OCI-LY3 (cell line): Measurements from ENCODE around the gene WNT11.

Source experiments
- H2AFZ ChIP-seq: fragments of 200-600, 300-600 bp; shearing (Covaris generic); 2 replicates; pipeline ENCODE4 v1.6.0; 2014; ENCODE audit warnings: antibody characterized with exemption, low read depth, low read length
- H3K27ac ChIP-seq: fragments of 200-600, 300-600 bp; sonication (generic); 2 replicates; pipeline ENCODE4 v1.5.1; 2014; ENCODE audit warnings: mild to moderate bottlenecking, low read length, moderate library complexity, mixed read lengths
- H3K27me3 ChIP-seq: fragments of 200-600, 300-600 bp; sonication (generic); 2 replicates; pipeline ENCODE4 v1.6.1; 2014; ENCODE audit warnings: low read depth, low read length, mixed read lengths
- H3K36me3 ChIP-seq: fragments of 200-600, 300-600 bp; sonication (generic); replicated peaks from 2 replicates; pipeline ENCODE3; 2014; ENCODE audit warnings: low read depth, low read length, mixed read lengths
- H3K4me1 ChIP-seq: fragments of 300-600, 200-600 bp; sonication (generic); 2 replicates; pipeline ENCODE4 v1.6.1; 2014; ENCODE audit warnings: low read length, mixed read lengths
- H3K4me2 ChIP-seq: fragments of 200-600, 300-600 bp; sonication (generic); 2 replicates; pipeline ENCODE4 v1.6.1; 2014; ENCODE audit warnings: low read length, mixed read lengths
- H3K4me3 ChIP-seq: fragments of 300-600, 200-600 bp; sonication (generic); 2 replicates; pipeline ENCODE4 v1.5.1; 2014; ENCODE audit warnings: antibody characterized with exemption, mild to moderate bottlenecking, low read length, moderate library complexity
- H3K79me2 ChIP-seq: fragments of 300-600, 200-600 bp; shearing (Covaris generic); 2 replicates; pipeline ENCODE4 v1.6.1; 2014; ENCODE audit warnings: mild to moderate bottlenecking, low read length, mixed read lengths
- H3K9ac ChIP-seq: fragments of 300-600, 200-600 bp; shearing (Covaris generic); 2 replicates; pipeline ENCODE4 v1.6.0; 2014; ENCODE audit warnings: mild to moderate bottlenecking, low read length, moderate library complexity
- H3K9me3 ChIP-seq: fragments of 200-600, 300-600 bp; shearing (Covaris generic); 2 replicates; pipeline ENCODE4 v1.6.1; 2014; ENCODE audit warnings: low read length, mixed read lengths; ENCODE audit not compliant: insufficient read depth
- H4K20me1 ChIP-seq: fragments of 200-600, 300-600 bp; sonication (generic); 2 replicates; pipeline ENCODE4 v1.6.1; 2016; ENCODE audit warnings: low read length, mixed read lengths; ENCODE audit not compliant: insufficient read depth
- EZH2phosphoT487 ChIP-seq: fragments of 200-600 bp; shearing (Covaris generic); IDR thresholded peaks from 2 replicates; pipeline ENCODE4 v1.6.1; 2018; ENCODE audit warnings: antibody characterized with exemption, mixed run types, low read depth
- TF ChIP-seq, protein P1 (sequence below): fragments of 200-600, 300-600 bp; sonication (generic); IDR thresholded peaks from 2 replicates; pipeline ENCODE4 v1.5.1; 2014; ENCODE audit warnings: antibody characterized with exemption, low read length, low read depth

WNT11 gene

DNA sequence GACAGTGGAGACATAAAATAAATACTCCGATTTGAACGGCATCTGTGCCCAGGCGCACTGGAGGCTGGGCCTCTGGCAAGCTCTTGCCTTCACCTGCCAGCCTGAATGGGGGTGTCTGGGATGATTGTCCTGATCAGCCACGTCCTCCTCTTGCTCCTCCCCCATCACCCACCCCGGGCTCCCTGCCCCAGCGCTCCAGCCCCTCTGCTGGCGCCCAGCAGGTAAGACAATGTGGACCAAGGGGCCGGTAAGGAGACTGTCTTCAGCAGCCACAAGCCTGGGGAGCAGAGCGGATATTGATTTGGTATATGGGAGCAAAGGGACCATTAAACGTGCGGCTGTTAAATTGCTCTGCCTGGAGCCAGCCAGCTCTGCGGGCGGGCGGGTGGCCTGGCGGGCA, 24.9 kb downstream of the WNT11 start:
- Histone ChIP-seq H3K27ac (no peak overlapping the region), H4K20me1 (no peaks in the 10 kb centered on the region), H3K36me3 (no peaks in the 10 kb centered on the region), H3K4me3 (no peak overlapping the region), H2AFZ (no peak overlapping the region), H3K9ac (no peak overlapping the region), H3K27me3 (no peaks in the 10 kb centered on the region), H3K9me3 (no peaks in the 10 kb centered on the region), H3K79me2 (no peaks in the 10 kb centered on the region), H3K4me1 (peaks cover 5% of the 10 kb centered on the region), H3K4me2 (no peak overlapping the region)
- TF ChIP-seq EZH2phosphoT487: no peak
- TF ChIP-seq, protein P1, sequence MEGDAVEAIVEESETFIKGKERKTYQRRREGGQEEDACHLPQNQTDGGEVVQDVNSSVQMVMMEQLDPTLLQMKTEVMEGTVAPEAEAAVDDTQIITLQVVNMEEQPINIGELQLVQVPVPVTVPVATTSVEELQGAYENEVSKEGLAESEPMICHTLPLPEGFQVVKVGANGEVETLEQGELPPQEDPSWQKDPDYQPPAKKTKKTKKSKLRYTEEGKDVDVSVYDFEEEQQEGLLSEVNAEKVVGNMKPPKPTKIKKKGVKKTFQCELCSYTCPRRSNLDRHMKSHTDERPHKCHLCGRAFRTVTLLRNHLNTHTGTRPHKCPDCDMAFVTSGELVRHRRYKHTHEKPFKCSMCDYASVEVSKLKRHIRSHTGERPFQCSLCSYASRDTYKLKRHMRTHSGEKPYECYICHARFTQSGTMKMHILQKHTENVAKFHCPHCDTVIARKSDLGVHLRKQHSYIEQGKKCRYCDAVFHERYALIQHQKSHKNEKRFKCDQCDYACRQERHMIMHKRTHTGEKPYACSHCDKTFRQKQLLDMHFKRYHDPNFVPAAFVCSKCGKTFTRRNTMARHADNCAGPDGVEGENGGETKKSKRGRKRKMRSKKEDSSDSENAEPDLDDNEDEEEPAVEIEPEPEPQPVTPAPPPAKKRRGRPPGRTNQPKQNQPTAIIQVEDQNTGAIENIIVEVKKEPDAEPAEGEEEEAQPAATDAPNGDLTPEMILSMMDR: no peak

DNA sequence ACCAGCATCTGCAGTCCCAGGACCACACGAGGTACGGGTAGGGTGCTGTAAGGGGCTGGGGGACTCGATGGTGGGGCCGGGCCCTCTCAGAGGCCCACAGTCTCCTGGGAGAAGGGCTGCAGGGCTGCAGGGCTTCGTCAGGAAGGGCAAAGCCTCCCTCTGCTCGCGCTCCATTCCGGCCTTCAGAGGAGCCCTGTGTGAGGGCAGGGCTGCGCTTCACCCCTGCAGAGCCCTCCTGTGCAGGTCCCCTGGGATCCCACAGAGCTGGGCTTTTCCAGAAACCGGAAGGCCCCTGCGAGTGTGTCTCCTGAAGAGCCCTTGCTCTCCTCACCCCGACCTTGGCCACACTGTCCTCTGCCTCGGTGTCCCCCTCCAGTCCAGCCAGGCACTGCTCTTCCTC, 27.2 kb downstream of the WNT11 start:
- H3K4me1 ChIP-seq: no peaks in the 10 kb centered on the region
- H3K36me3 ChIP-seq: no peaks in the 10 kb centered on the region
- H4K20me1 ChIP-seq: no peaks in the 10 kb centered on the region
- H3K27me3 ChIP-seq: no peaks in the 10 kb centered on the region
- no peaks in the 10 kb centered on the region for H3K79me2 ChIP-seq
- no peak overlapping the region for H3K9ac ChIP-seq
- no peak overlapping the region for H2AFZ ChIP-seq
- H3K9me3 ChIP-seq: no peaks in the 10 kb centered on the region
- no peak overlapping the region for H3K4me3 ChIP-seq
- H3K27ac ChIP-seq: no peak overlapping the region
- H3K4me2 ChIP-seq: no peak overlapping the region
- no peak for TF ChIP-seq EZH2phosphoT487
- TF ChIP-seq, protein P1: no peak

DNA sequence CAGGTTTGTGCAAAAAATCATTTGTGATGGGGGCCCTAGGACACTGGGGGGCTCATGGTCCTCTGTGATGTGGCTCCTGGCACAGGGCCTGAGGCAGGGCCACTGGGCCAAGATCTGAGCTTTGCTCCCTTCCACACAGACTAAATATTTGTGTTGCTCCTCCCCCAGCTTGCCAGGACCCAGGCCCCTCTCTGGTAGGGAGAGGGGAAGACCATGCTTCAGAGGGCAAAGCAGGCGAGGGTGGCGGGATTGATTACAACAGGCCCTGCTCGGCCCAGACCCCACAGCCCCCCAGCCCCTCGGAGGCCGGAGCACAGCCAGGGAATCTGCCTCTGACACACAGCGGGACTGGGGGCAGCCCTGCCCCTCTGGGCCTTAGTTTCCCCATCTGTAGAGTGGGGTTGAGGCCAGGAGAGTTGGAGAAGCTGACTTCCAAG, 29.0 kb downstream of the WNT11 start:
- no peaks in the 10 kb centered on the region for H3K36me3 ChIP-seq
- no peak overlapping the region for H3K4me2 ChIP-seq
- no peaks in the 10 kb centered on the region for H3K79me2 ChIP-seq
- no peaks in the 10 kb centered on the region for H3K9me3 ChIP-seq
- H3K27ac ChIP-seq: no peak overlapping the region
- H3K4me1 ChIP-seq: no peaks in the 10 kb centered on the region
- no peak overlapping the region for H2AFZ ChIP-seq
- no peaks in the 10 kb centered on the region for H3K27me3 ChIP-seq
- H4K20me1 ChIP-seq: no peaks in the 10 kb centered on the region
- no peak for TF ChIP-seq EZH2phosphoT487
- TF ChIP-seq, protein P1: no peak
- no peak overlapping the region for H3K4me3 ChIP-seq
- H3K9ac ChIP-seq: no peak overlapping the region

DNA sequence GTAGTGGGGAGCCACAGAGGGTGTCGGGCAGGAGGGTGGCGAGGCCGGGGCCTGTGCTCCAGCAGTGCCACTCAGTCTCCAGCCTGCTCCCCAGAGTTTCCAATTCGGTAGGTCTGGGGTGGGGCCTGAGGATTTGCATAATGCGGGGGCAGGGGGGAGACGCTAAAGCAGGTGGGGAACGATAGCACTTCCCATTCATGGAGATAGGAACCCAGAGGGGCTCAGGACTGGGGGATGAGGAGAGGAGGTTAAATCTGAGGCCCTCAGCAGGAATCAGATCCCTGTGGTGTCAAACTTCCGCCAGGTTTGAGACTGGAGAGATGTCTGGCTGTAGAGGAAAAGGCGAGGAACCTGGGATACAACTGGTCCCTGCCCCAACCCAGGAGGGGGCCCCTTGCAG, 29.8 kb downstream of the WNT11 start:
- no peak for TF ChIP-seq EZH2phosphoT487
- TF ChIP-seq, protein P1: no peak

More for the DNA sequence above, 29.8 kb downstream of the WNT11 start:
- Histone ChIP-seq H3K9me3 (no peaks in the 10 kb centered on the region), H3K4me1 (no peaks in the 10 kb centered on the region), H3K27me3 (no peaks in the 10 kb centered on the region), H3K79me2 (no peaks in the 10 kb centered on the region), H4K20me1 (no peaks in the 10 kb centered on the region), H3K36me3 (no peaks in the 10 kb centered on the region), H3K27ac (no peak overlapping the region), H3K4me2 (no peak overlapping the region), H2AFZ (no peak overlapping the region), H3K4me3 (no peak overlapping the region), H3K9ac (no peak overlapping the region)
